ENCODE measurements around the gene UBE2G2.

UBE2G2 gene

GRCh38 chr21:44814498-44815023 is 12.9 kb upstream of the UBE2G2 start:
- Histone ChIP-seq H3K36me3 (ENCODE audit: insufficient read depth, low read length) (no peaks in the 10 kb centered on the region), H2AFZ (ENCODE audit: low read length, unreplicated experiment) (no peak overlapping the region), H3K27ac (ENCODE audit: low read depth, low read length) (0 out of 2 replicates have a peak overlapping the region, but pooled peaks have one; percentile 19), H3K79me2 (ENCODE audit: control insufficient read depth, insufficient read depth, low read length, unreplicated experiment) (peaks cover 71% of the 10 kb centered on the region), H3K4me3 (ENCODE audit: low read depth, low read length) (no peak overlapping the region), H3K4me1 (ENCODE audit: control insufficient read depth, insufficient read depth, low read length, unreplicated experiment) (peaks cover 23% of the 10 kb centered on the region), H3K27me3 (ENCODE audit: insufficient read depth, low read length) (no peaks in the 10 kb centered on the region)

- no peaks in the 10 kb centered on the region for H3K36me3 ChIP-seq (ENCODE audit: insufficient read depth, low read length)
- H3K4me3 ChIP-seq (ENCODE audit: low read depth, low read length), result no peak overlapping the region
- no peak overlapping the region for H3K27ac ChIP-seq (ENCODE audit: low read depth, low read length)
- H3K27me3 ChIP-seq (ENCODE audit: insufficient read depth, low read length), result no peaks in the 10 kb centered on the region
- peaks cover 23% of the 10 kb centered on the region for H3K4me1 ChIP-seq (ENCODE audit: control insufficient read depth, insufficient read depth, low read length, unreplicated experiment)
- peaks cover 75% of the 10 kb centered on the region for H3K79me2 ChIP-seq (ENCODE audit: control insufficient read depth, insufficient read depth, low read length, unreplicated experiment)
- H2AFZ ChIP-seq (ENCODE audit: low read length, unreplicated experiment), result no peak overlapping the region
These were observed 12.1 kb upstream of the UBE2G2 start for GRCh38 chr21:44813727-44814126.

GRCh38 chr21:44813149-44813548 is 11.5 kb upstream of the UBE2G2 start:
- H3K79me2 ChIP-seq (ENCODE audit: control insufficient read depth, insufficient read depth, low read length, unreplicated experiment), result peaks cover 75% of the 10 kb centered on the region

GRCh38 chr21:44812640-44813039 is 11.0 kb upstream of the UBE2G2 start:
- Histone ChIP-seq H3K4me3 (ENCODE audit: low read depth, low read length) (no peak overlapping the region), H3K4me1 (ENCODE audit: control insufficient read depth, insufficient read depth, low read length, unreplicated experiment) (peaks cover 23% of the 10 kb centered on the region), H3K36me3 (ENCODE audit: insufficient read depth, low read length) (no peaks in the 10 kb centered on the region), H3K79me2 (ENCODE audit: control insufficient read depth, insufficient read depth, low read length, unreplicated experiment) (peaks cover 75% of the 10 kb centered on the region), H3K27ac (ENCODE audit: low read depth, low read length) (no peak overlapping the region), H3K27me3 (ENCODE audit: insufficient read depth, low read length) (no peaks in the 10 kb centered on the region), H2AFZ (ENCODE audit: low read length, unreplicated experiment) (no peak overlapping the region)

More at GRCh38 chr21:44813149-44813548, 11.5 kb upstream of the UBE2G2 start:
- Histone ChIP-seq H3K4me1 (ENCODE audit: control insufficient read depth, insufficient read depth, low read length, unreplicated experiment) (peaks cover 23% of the 10 kb centered on the region), H3K4me3 (ENCODE audit: low read depth, low read length) (no peak overlapping the region), H3K27ac (ENCODE audit: low read depth, low read length) (no peak overlapping the region), H3K36me3 (ENCODE audit: insufficient read depth, low read length) (no peaks in the 10 kb centered on the region), H2AFZ (ENCODE audit: low read length, unreplicated experiment) (no peak overlapping the region), H3K27me3 (ENCODE audit: insufficient read depth, low read length) (no peaks in the 10 kb centered on the region)

- H3K4me3 ChIP-seq (ENCODE audit: low read depth, low read length), result no peak overlapping the region
- H3K79me2 ChIP-seq (ENCODE audit: control insufficient read depth, insufficient read depth, low read length, unreplicated experiment), result peaks cover 58% of the 10 kb centered on the region
- no peak overlapping the region for H2AFZ ChIP-seq (ENCODE audit: low read length, unreplicated experiment)
- peaks cover 9% of the 10 kb centered on the region; the same call in 1 of the 2 replicates for H3K36me3 ChIP-seq (ENCODE audit: insufficient read depth, low read length)
- H3K27me3 ChIP-seq (ENCODE audit: insufficient read depth, low read length), result no peaks in the 10 kb centered on the region
- H3K4me1 ChIP-seq (ENCODE audit: control insufficient read depth, insufficient read depth, low read length, unreplicated experiment), result peaks cover 16% of the 10 kb centered on the region
- H3K27ac ChIP-seq (ENCODE audit: low read depth, low read length), result no peak overlapping the region
These were observed 9.2 kb upstream of the UBE2G2 start for GRCh38 chr21:44810779-44811178.

GRCh38 chr21:44805859-44806258 is 4.2 kb upstream of the UBE2G2 start:
- Histone ChIP-seq H3K4me3 (ENCODE audit: low read depth, low read length) (no peak overlapping the region), H2AFZ (ENCODE audit: low read length, unreplicated experiment) (no peak overlapping the region), H3K36me3 (ENCODE audit: insufficient read depth, low read length) (peaks cover 15% of the 10 kb centered on the region; the same call in 1 of the 2 replicates), H3K79me2 (ENCODE audit: control insufficient read depth, insufficient read depth, low read length, unreplicated experiment) (peaks cover 26% of the 10 kb centered on the region), H3K4me1 (ENCODE audit: control insufficient read depth, insufficient read depth, low read length, unreplicated experiment) (peaks cover 5% of the 10 kb centered on the region), H3K27me3 (ENCODE audit: insufficient read depth, low read length) (no peaks in the 10 kb centered on the region), H3K27ac (ENCODE audit: low read depth, low read length) (no peak overlapping the region)

- no peak overlapping the region for H3K4me3 ChIP-seq (ENCODE audit: low read depth, low read length)
- peaks cover 8% of the 10 kb centered on the region for H3K4me1 ChIP-seq (ENCODE audit: control insufficient read depth, insufficient read depth, low read length, unreplicated experiment)
- peaks cover 15% of the 10 kb centered on the region; the same call in 1 of the 2 replicates for H3K36me3 ChIP-seq (ENCODE audit: insufficient read depth, low read length)
- no peak overlapping the region for H2AFZ ChIP-seq (ENCODE audit: low read length, unreplicated experiment)
- peaks cover 27% of the 10 kb centered on the region for H3K79me2 ChIP-seq (ENCODE audit: control insufficient read depth, insufficient read depth, low read length, unreplicated experiment)
- no peaks in the 10 kb centered on the region for H3K27me3 ChIP-seq (ENCODE audit: insufficient read depth, low read length)
- no peak overlapping the region for H3K27ac ChIP-seq (ENCODE audit: low read depth, low read length)
These were observed 3.6 kb upstream of the UBE2G2 start for GRCh38 chr21:44805226-44805625.

GRCh38 chr21:44804762-44805161 is 3.1 kb upstream of the UBE2G2 start:
- peaks cover 31% of the 10 kb centered on the region for H3K79me2 ChIP-seq (ENCODE audit: control insufficient read depth, insufficient read depth, low read length, unreplicated experiment)
- H3K4me1 ChIP-seq (ENCODE audit: control insufficient read depth, insufficient read depth, low read length, unreplicated experiment), result peaks cover 12% of the 10 kb centered on the region
- H2AFZ ChIP-seq (ENCODE audit: low read length, unreplicated experiment), result no peak overlapping the region
- no peak overlapping the region for H3K27ac ChIP-seq (ENCODE audit: low read depth, low read length)
- no peak overlapping the region for H3K4me3 ChIP-seq (ENCODE audit: low read depth, low read length)
- H3K27me3 ChIP-seq (ENCODE audit: insufficient read depth, low read length), result no peaks in the 10 kb centered on the region
- peaks cover 15% of the 10 kb centered on the region; the same call in 1 of the 2 replicates for H3K36me3 ChIP-seq (ENCODE audit: insufficient read depth, low read length)

GRCh38 chr21:44803651-44804050 is 2.0 kb upstream of the UBE2G2 start:
- H3K27me3 ChIP-seq (ENCODE audit: insufficient read depth, low read length), result no peaks in the 10 kb centered on the region
- H3K4me1 ChIP-seq (ENCODE audit: control insufficient read depth, insufficient read depth, low read length, unreplicated experiment), result peaks cover 14% of the 10 kb centered on the region
- H3K79me2 ChIP-seq (ENCODE audit: control insufficient read depth, insufficient read depth, low read length, unreplicated experiment), result peaks cover 38% of the 10 kb centered on the region
- H3K4me3 ChIP-seq (ENCODE audit: low read depth, low read length), result no peak overlapping the region
- H3K27ac ChIP-seq (ENCODE audit: low read depth, low read length), result no peak overlapping the region
- H3K36me3 ChIP-seq (ENCODE audit: insufficient read depth, low read length), result peaks cover 15% of the 10 kb centered on the region; the same call in 1 of the 2 replicates
- no peak overlapping the region for H2AFZ ChIP-seq (ENCODE audit: low read length, unreplicated experiment)

- Histone ChIP-seq H3K27me3 (ENCODE audit: insufficient read depth, low read length) (no peaks in the 10 kb centered on the region), H3K27ac (ENCODE audit: low read depth, low read length) (no peak overlapping the region), H3K4me3 (ENCODE audit: low read depth, low read length) (peak overlapping the region; percentile 94), H3K79me2 (ENCODE audit: control insufficient read depth, insufficient read depth, low read length, unreplicated experiment) (peaks cover 48% of the 10 kb centered on the region), H3K36me3 (ENCODE audit: insufficient read depth, low read length) (peaks cover 17% of the 10 kb centered on the region; the same call in 1 of the 2 replicates), H3K4me1 (ENCODE audit: control insufficient read depth, insufficient read depth, low read length, unreplicated experiment) (peaks cover 14% of the 10 kb centered on the region), H2AFZ (ENCODE audit: low read length, unreplicated experiment) (peak overlapping the region; percentile 74)
These were observed 955 bp upstream of the UBE2G2 start for GRCh38 chr21:44802396-44803153.
